SU-DHL-6 (cell line): ENCODE measurements around the gene HACE1.

Experiments used
- H2AFZ ChIP-seq: fragments of 200-600 bp; sonication (generic); 2 replicates; pipeline ENCODE4 v1.6.1; 2014; ENCODE audit warnings: low read depth, mild to moderate bottlenecking, moderate library complexity, mixed read lengths, antibody characterized with exemption, low read length; ENCODE audit not compliant: severe bottlenecking
- H3F3A ChIP-seq: fragments of 200-600 bp; shearing (Covaris generic); 2 replicates; pipeline ENCODE4 v1.6.0; 2016; ENCODE audit warnings: antibody characterized with exemption, mild to moderate bottlenecking; ENCODE audit not compliant: insufficient read depth
- H3K27ac ChIP-seq: fragments of 200-600 bp; sonication (generic); 2 replicates; pipeline ENCODE4 v1.5.1; 2016; ENCODE audit warnings: low read depth, mild to moderate bottlenecking, low read length, moderate library complexity, mixed read lengths
- H3K27me3 ChIP-seq: fragments of 200-600 bp; sonication (generic), shearing (Covaris generic); 2 replicates; pipeline ENCODE4 v1.6.0; 2014; ENCODE audit warnings: mild to moderate bottlenecking, low read length
- H3K36me3 ChIP-seq: fragments of 200-600 bp; sonication (generic); 2 replicates; pipeline ENCODE4 v1.6.1; 2014; ENCODE audit warnings: mild to moderate bottlenecking, low read length, mixed read lengths
- H3K4me2 ChIP-seq: fragments of 300-600, 200-600 bp; shearing (Covaris generic), sonication (generic); 2 replicates; pipeline ENCODE4 v1.6.0; 2014; ENCODE audit warnings: low read length, low read depth, mild to moderate bottlenecking; ENCODE audit not compliant: poor library complexity, severe bottlenecking
- H3K4me3 ChIP-seq: fragments of 200-600 bp; sonication (generic); 2 replicates; pipeline ENCODE4 v1.5.1; 2014; ENCODE audit warnings: antibody characterized with exemption, low read length, mild to moderate bottlenecking, mixed read lengths; ENCODE audit not compliant: insufficient read depth, poor library complexity, severe bottlenecking
- H3K79me2 ChIP-seq: fragments of 200-600 bp; sonication (generic); 2 replicates; pipeline ENCODE4 v1.6.1; 2014; ENCODE audit warnings: mild to moderate bottlenecking, low read length, moderate library complexity; ENCODE audit not compliant: insufficient read depth
- H3K9ac ChIP-seq: fragments of 200-600 bp; sonication (generic); 2 replicates; pipeline ENCODE4 v1.7.0; 2014; ENCODE audit warnings: mild to moderate bottlenecking, low read length
- H3K9me2 ChIP-seq: fragments of 200-600 bp; sonication (generic); replicated peaks from 2 replicates; pipeline ENCODE4 v1.6.1; 2014; ENCODE audit warnings: low read length; ENCODE audit not compliant: insufficient read depth
- H3K9me3 ChIP-seq: fragments of 200-600 bp; sonication (generic); 2 replicates; pipeline ENCODE4 v1.6.1; 2014; ENCODE audit warnings: low read length, mixed read lengths; ENCODE audit not compliant: insufficient read depth
- H4K20me1 ChIP-seq: fragments of 200-600 bp; sonication (generic); 2 replicates; pipeline ENCODE4 v1.6.1; 2014; ENCODE audit warnings: low read depth, mild to moderate bottlenecking, antibody characterized with exemption, low read length, moderate library complexity, mixed read lengths
- CTCF ChIP-seq: fragments of 200-600 bp; sonication (generic); IDR thresholded peaks from one replicate; pipeline ENCODE4 v1.5.1; 2017; ENCODE audit warnings: antibody characterized with exemption, mild to moderate bottlenecking, low read length, moderate library complexity; ENCODE audit not compliant: insufficient read depth, poor library complexity, severe bottlenecking
- EZH2phosphoT487 ChIP-seq: fragments of 200-600 bp; sonication (generic), shearing (Covaris generic); conservative IDR thresholded peaks from 2 replicates; pipeline ENCODE4 v1.6.1; 2018; ENCODE audit warnings: mild to moderate bottlenecking, antibody characterized with exemption, low read length, moderate library complexity, mixed read lengths

Gene HACE1

GRCh38 chr6:104685871-104686549, 173.7 kb downstream of the HACE1 start:
- Histone ChIP-seq H3K9me3 (no peaks in the 10 kb centered on the region), H3K27ac (no peak overlapping the region), H3K4me3 (no peak overlapping the region), H3K79me2 (no peaks in the 10 kb centered on the region), H3K36me3 (no peaks in the 10 kb centered on the region), H2AFZ (no peak overlapping the region), H3K27me3 (no peaks in the 10 kb centered on the region), H3K9ac (no peak overlapping the region), H4K20me1 (no peaks in the 10 kb centered on the region), H3F3A (no peaks in the 10 kb centered on the region), H3K9me2 (no peaks in the 10 kb centered on the region), H3K4me2 (no peak overlapping the region)
- TF ChIP-seq EZH2phosphoT487, result no peak
- TF ChIP-seq CTCF, result no peak

GRCh38 chr6:104684911-104685415, 174.8 kb downstream of the HACE1 start:
- H3F3A ChIP-seq, result no peaks in the 10 kb centered on the region
- H3K9me2 ChIP-seq, result no peaks in the 10 kb centered on the region
- no peaks in the 10 kb centered on the region for H3K9me3 ChIP-seq
- TF ChIP-seq CTCF (no peak), EZH2phosphoT487 (no peak)
- H2AFZ ChIP-seq, result no peak overlapping the region
- no peak overlapping the region for H3K9ac ChIP-seq
- no peaks in the 10 kb centered on the region for H4K20me1 ChIP-seq
- no peaks in the 10 kb centered on the region for H3K27me3 ChIP-seq
- H3K4me2 ChIP-seq, result no peak overlapping the region
- no peaks in the 10 kb centered on the region for H3K79me2 ChIP-seq
- no peak overlapping the region for H3K27ac ChIP-seq
- H3K36me3 ChIP-seq, result no peaks in the 10 kb centered on the region
- H3K4me3 ChIP-seq, result no peak overlapping the region

- Histone ChIP-seq H3F3A (no peaks in the 10 kb centered on the region), H2AFZ (peak overlapping the region; percentile 64), H4K20me1 (no peaks in the 10 kb centered on the region), H3K9me3 (no peaks in the 10 kb centered on the region), H3K27me3 (no peaks in the 10 kb centered on the region), H3K9me2 (no peaks in the 10 kb centered on the region), H3K9ac (no peak overlapping the region), H3K27ac (no peak overlapping the region), H3K36me3 (no peaks in the 10 kb centered on the region), H3K79me2 (no peaks in the 10 kb centered on the region), H3K4me3 (no peak overlapping the region), H3K4me2 (no peak overlapping the region)
- TF ChIP-seq CTCF, result no peak
Observed at GRCh38 chr6:104683809-104684208, 175.9 kb downstream of the HACE1 start.
